Trophoblast cell (in vitro differentiated cells and primary cell): Measurements from ENCODE around the gene FGF18.
A peak's percentile ranks its signal among the peaks of the same experiment; 100 is the strongest.

Source experiments
- DNase-seq, 2 donors: peaks; one replicate each; pipeline ENCODE4 v3.0.0-alpha.2; 2016
- H2AFZ ChIP-seq: 2 replicates; pipeline ENCODE4 v1.6.1; 2013; ENCODE audit warnings: low read length, moderate library complexity, mild to moderate bottlenecking; ENCODE audit not compliant: insufficient read depth, poor library complexity
- H2AK5ac ChIP-seq: 2 replicates; pipeline ENCODE4 v1.6.1; 2013; ENCODE audit warnings: mild to moderate bottlenecking, low read length
- H2BK120ac ChIP-seq: 2 replicates; pipeline ENCODE4 v1.6.1; 2013; ENCODE audit warnings: low read length, mild to moderate bottlenecking, moderate library complexity; ENCODE audit not compliant: insufficient read depth, poor library complexity
- H2BK12ac ChIP-seq: 2 replicates; pipeline ENCODE4 v1.6.1; 2013; ENCODE audit warnings: mild to moderate bottlenecking, low read length, moderate library complexity
- H2BK5ac ChIP-seq: 2 replicates; pipeline ENCODE4 v1.6.1; 2013; ENCODE audit warnings: low read length, low read depth, moderate library complexity, mild to moderate bottlenecking; ENCODE audit not compliant: poor library complexity
- H3K14ac ChIP-seq: 2 replicates; pipeline ENCODE4 v1.6.1; 2013; ENCODE audit warnings: mild to moderate bottlenecking, low read length
- H3K18ac ChIP-seq: 2 replicates; pipeline ENCODE4 v1.6.1; 2013; ENCODE audit warnings: mild to moderate bottlenecking, low read length
- H3K23ac ChIP-seq: 2 replicates; pipeline ENCODE4 v1.6.1; 2013; ENCODE audit warnings: low read length
- H3K27ac ChIP-seq: 2 replicates; pipeline ENCODE4 v1.5.1; 2013; ENCODE audit warnings: low read depth, mild to moderate bottlenecking, inconsistent platforms, low read length, moderate library complexity
- H3K27me3 ChIP-seq: 2 replicates; pipeline ENCODE4 v1.6.1; 2013; ENCODE audit warnings: inconsistent platforms, mild to moderate bottlenecking, low read length, moderate library complexity; ENCODE audit not compliant: insufficient read depth
- H3K36me3 ChIP-seq, 2 experiments: 1 replicate in 1 of 2; 2 replicates in 1 of 2; pipeline ENCODE4 v1.6.1; 2013; ENCODE audit warnings: low read length in 2 of 2, mild to moderate bottlenecking in 2 of 2, moderate library complexity in 1 of 2; ENCODE audit not compliant: insufficient read depth in 2 of 2, control insufficient read depth in 1 of 2
- H3K4ac ChIP-seq: 2 replicates; pipeline ENCODE4 v1.6.1; 2013; ENCODE audit warnings: low read depth, mild to moderate bottlenecking, low read length, moderate library complexity
- H3K4me1 ChIP-seq, 2 experiments: 1 replicate in 1 of 2; 2 replicates in 1 of 2; pipeline ENCODE4 v1.6.1; 2013; ENCODE audit warnings: low read length in 2 of 2, mild to moderate bottlenecking in 2 of 2, moderate library complexity in 1 of 2; ENCODE audit not compliant: insufficient read depth in 2 of 2, control insufficient read depth in 1 of 2
- H3K4me2 ChIP-seq: 2 replicates; pipeline ENCODE4 v1.6.1; 2013; ENCODE audit warnings: inconsistent platforms, mild to moderate bottlenecking, low read length, moderate library complexity
- H3K4me3 ChIP-seq: 2 replicates; pipeline ENCODE4 v1.5.1; 2013; ENCODE audit warnings: mild to moderate bottlenecking, low read depth, low read length, inconsistent platforms
- H3K79me1 ChIP-seq: one replicate; pipeline ENCODE4 v1.6.1; 2013; ENCODE audit warnings: low read length
- H3K79me2 ChIP-seq: 2 replicates; pipeline ENCODE4 v1.6.1; 2013; ENCODE audit warnings: low read length, mild to moderate bottlenecking; ENCODE audit not compliant: control insufficient read depth, insufficient read depth, poor library complexity
- H3K9ac ChIP-seq: 2 replicates; pipeline ENCODE4 v1.6.1; 2013; ENCODE audit warnings: mild to moderate bottlenecking, low read length
- H3K9me3 ChIP-seq: 2 replicates; pipeline ENCODE4 v1.6.1; 2013; ENCODE audit warnings: low read depth, mild to moderate bottlenecking, control low read depth, inconsistent platforms, low read length; ENCODE audit not compliant: insufficient read depth
- H4K12ac ChIP-seq: 2 replicates; pipeline ENCODE4 v1.6.1; 2013; ENCODE audit warnings: low read depth, mild to moderate bottlenecking, low read length, moderate library complexity
- H4K8ac ChIP-seq: 2 replicates; pipeline ENCODE4 v1.6.1; 2013; ENCODE audit warnings: low read depth, mild to moderate bottlenecking, low read length, moderate library complexity
- H4K91ac ChIP-seq: one replicate; pipeline ENCODE4 v1.6.1; 2013; ENCODE audit warnings: low read depth, mild to moderate bottlenecking, low read length, moderate library complexity
- WGBS: extraction: QIAGEN DNeasy Blood & Tissue Kit; methylation state at CpG from one replicate; pipeline ENCODE4 v1.1.7; 2013; ENCODE audit warnings: missing lambda C conversion rate; ENCODE audit not compliant: insufficient read length, insufficient coverage; ENCODE audit errors: extremely low coverage; 5-methylcytosine and 5-hydroxymethylcytosine counted together

Gene FGF18

DNA sequence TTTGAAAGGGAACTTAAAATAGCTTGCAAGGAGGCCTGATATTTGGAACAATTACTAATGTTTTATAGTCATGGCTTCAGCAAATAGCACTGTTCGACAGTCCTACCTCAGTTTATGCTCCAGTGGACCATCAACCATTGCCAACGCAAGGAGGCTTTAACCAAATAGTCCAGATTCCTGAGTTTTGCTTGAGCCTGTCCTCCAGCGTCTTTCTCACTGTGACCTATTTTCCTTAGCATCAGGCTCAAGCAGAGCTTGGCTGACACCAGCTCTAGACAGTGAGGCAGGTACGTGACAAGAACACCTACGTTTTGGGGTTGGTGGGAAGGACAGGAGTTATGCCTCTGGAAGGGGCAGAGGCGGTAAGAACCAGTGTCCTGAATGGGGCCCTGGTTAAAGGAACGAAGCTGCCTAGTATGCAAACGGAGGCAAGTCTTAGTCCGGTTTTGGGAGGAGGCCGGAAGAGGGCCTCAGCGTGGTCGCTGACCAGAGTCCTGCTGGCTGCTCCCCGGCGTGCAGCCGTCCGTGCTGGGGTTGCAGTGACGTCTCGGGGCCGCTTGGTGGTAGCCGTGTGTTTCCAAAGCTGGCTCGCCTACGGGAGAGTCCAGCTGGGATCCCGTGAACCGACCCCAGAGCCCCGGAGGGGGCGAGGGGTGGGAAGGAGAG, 998 bp upstream of the FGF18 start:
- WGBS, result no CpG with 5 or more reads among the region's 26 CpGs

DNA sequence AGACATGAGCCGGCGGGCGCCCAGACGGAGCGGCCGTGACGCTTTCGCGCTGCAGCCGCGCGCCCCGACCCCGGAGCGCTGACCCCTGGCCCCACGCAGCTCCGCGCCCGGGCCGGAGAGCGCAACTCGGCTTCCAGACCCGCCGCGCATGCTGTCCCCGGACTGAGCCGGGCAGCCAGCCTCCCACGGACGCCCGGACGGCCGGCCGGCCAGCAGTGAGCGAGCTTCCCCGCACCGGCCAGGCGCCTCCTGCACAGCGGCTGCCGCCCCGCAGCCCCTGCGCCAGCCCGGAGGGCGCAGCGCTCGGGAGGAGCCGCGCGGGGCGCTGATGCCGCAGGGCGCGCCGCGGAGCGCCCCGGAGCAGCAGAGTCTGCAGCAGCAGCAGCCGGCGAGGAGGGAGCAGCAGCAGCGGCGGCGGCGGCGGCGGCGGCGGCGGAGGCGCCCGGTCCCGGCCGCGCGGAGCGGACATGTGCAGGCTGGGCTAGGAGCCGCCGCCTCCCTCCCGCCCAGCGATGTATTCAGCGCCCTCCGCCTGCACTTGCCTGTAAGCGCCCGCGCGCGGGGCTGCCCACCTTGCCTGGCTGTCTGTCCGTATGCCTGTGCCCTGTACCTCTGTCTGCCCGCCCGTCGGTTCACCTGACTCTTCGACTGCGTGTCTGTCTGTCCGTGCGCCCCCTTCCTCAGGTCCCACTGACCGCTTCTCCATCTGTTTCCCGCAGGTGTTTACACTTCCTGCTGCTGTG, 412 bp downstream of the FGF18 start:
- peak overlapping the region; percentile 61 for H3K4me3 ChIP-seq
- no peak overlapping the region for H3K18ac ChIP-seq
- no peak overlapping the region for H2BK120ac ChIP-seq
- no peaks in the 10 kb centered on the region for H3K79me1 ChIP-seq
- no peak overlapping the region for H2BK5ac ChIP-seq
- H2AK5ac ChIP-seq, result no peak overlapping the region
- H3K9ac ChIP-seq, result no peak overlapping the region
- DNase-seq, result no peak
- no peak overlapping the region for H4K91ac ChIP-seq
- H3K4me1 ChIP-seq, result peaks cover 8 to 11% of the 10 kb centered on the region in 2 experiments
- no peak overlapping the region for H3K14ac ChIP-seq
- no peak overlapping the region for H4K8ac ChIP-seq
- H3K27ac ChIP-seq, result no peak overlapping the region
- H2BK12ac ChIP-seq, result no peak overlapping the region
- no peak overlapping the region for H3K23ac ChIP-seq
- WGBS, result no CpG with 5 or more reads among the region's 95 CpGs
- peaks cover 33% of the 10 kb centered on the region for H3K27me3 ChIP-seq
- H3K36me3 ChIP-seq, result no peaks in the 10 kb centered on the region
- H3K9me3 ChIP-seq, result peaks cover 3% of the 10 kb centered on the region
- H2AFZ ChIP-seq, result peak overlapping the region; percentile 14
- H3K79me2 ChIP-seq, result no peaks in the 10 kb centered on the region
- peak overlapping the region; percentile 82 for H3K4me2 ChIP-seq
- no peak overlapping the region for H3K4ac ChIP-seq
- no peak overlapping the region for H4K12ac ChIP-seq

More for the DNA sequence above, 998 bp upstream of the FGF18 start:
- Histone ChIP-seq H2AK5ac (no peak overlapping the region), H3K4me1 (peaks cover 8 to 10% of the 10 kb centered on the region in 2 experiments), H2BK120ac (no peak overlapping the region), H3K18ac (no peak overlapping the region), H3K79me1 (no peaks in the 10 kb centered on the region), H3K4me2 (peak overlapping the region; percentile 82), H2AFZ (no peak overlapping the region), H3K4ac (no peak overlapping the region), H3K27ac (no peak overlapping the region), H3K9me3 (peaks cover 3% of the 10 kb centered on the region), H3K14ac (no peak overlapping the region), H4K91ac (no peak overlapping the region), H3K27me3 (peaks cover 33% of the 10 kb centered on the region), H4K8ac (no peak overlapping the region), H3K9ac (no peak overlapping the region), H2BK12ac (no peak overlapping the region), H3K23ac (no peak overlapping the region), H4K12ac (no peak overlapping the region), H3K79me2 (no peaks in the 10 kb centered on the region), H3K36me3 (peaks cover under 1 to 1% of the 10 kb centered on the region in 2 experiments), H3K4me3 (no peak overlapping the region), H2BK5ac (no peak overlapping the region)
- DNase-seq, result peak; percentile 79 to 86

DNA sequence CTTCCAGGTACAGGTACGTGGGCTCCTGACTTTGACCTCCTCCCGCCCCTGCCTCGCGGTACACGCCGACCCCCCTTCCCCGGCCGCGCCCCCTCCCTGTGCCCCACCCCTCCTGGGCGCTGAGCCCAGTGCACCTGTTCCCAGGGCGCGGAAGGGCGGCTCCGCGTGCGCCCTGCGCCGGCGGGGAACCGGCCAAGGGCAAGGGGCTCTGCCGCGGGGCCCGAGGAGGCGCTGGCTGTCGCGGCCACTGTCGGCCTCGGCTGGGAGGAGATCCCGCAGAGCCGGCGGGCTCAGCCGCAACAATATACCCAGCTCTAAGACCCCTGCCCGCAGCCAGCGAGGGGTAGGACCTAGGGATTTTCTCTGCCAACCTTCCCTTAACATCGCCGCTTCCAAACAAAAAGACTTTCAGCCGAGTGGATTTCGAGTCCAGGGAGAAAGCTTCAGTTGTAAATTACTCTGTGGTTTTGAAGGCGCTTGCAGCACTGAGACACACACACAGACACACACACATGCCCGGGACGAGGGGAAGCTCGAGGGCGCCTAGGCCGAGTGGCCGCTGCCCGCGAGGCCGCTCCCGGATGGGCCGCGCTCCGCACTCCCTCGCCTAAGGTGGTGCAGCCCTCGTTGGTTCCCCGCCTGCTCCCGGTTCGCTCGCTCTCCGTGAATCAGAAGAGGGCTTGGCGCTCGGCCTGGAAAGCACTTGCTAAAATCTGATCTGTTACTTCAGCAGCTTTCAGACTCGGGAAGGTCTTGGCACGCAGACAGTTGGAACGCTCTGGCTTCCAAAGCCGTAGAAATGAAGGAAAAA, 1.2 kb downstream of the FGF18 start:
- Histone ChIP-seq H3K18ac (no peak overlapping the region), H3K79me2 (no peaks in the 10 kb centered on the region), H3K79me1 (no peaks in the 10 kb centered on the region), H4K12ac (no peak overlapping the region), H3K4me1 (peaks cover 8 to 12% of the 10 kb centered on the region in 2 experiments), H3K14ac (no peak overlapping the region), H3K27me3 (peaks cover 33% of the 10 kb centered on the region), H2BK5ac (no peak overlapping the region), H2BK120ac (no peak overlapping the region), H3K27ac (no peak overlapping the region), H3K4ac (no peak overlapping the region), H2AK5ac (no peak overlapping the region), H4K8ac (no peak overlapping the region), H4K91ac (no peak overlapping the region), H3K36me3 (no peaks in the 10 kb centered on the region), H3K23ac (no peak overlapping the region), H3K9me3 (peaks cover 3% of the 10 kb centered on the region), H3K9ac (no peak overlapping the region), H3K4me2 (peak overlapping the region; percentile 82), H2AFZ (no peak overlapping the region), H2BK12ac (no peak overlapping the region), H3K4me3 (no peak overlapping the region)
- no peak for DNase-seq
- no CpG with 5 or more reads among the region's 65 CpGs for WGBS

DNA sequence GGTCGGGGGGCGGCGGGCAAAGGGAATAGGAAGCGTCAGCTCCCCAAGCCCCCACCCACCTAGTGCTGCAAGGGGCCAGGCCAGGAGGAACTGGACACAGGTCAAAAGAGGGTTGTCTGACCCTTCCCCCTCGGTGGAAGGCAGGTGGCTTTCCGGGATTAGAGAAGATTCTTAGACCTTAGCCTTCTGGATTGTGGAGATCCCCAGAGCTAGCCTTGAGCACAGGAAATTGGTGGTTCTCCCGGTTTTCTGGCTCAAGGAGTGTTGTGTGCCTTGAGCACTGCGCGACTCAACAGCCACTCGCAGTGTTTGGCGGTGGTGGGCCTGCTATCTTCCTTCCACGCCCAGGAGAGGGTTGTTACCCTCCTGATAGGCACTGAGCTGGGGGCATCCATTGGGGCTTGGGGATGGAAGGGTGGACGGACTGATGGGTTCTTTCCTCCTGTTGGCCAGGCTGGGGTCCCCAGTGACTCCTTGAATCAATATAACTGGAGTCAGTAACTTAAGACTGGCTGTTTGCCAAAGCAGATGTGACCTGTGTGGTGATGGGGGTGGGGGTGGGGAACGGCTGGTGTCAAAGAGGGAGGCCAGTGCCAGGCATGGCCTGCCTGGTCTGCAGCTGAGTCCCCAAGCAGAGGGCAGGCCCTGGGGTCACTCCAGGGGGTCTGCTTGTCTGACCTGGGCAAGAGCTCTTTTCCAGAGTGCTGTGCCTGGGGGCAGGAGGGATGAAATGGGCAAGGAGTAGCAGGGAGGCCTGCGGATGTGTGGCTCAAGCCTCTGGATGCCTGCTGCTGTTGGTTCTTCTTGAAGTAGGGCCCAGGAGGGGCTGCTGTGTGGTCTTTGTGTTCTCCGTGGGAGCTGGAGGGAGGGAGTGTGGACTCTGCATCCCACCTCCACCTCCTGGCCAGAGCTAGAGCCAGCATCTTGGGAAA, 2.1 kb downstream of the FGF18 start:
- no peak overlapping the region for H3K23ac ChIP-seq
- H4K8ac ChIP-seq, result no peak overlapping the region
- H3K27me3 ChIP-seq, result peaks cover 33% of the 10 kb centered on the region
- no peak overlapping the region for H2BK5ac ChIP-seq
- H2AK5ac ChIP-seq, result no peak overlapping the region
- H3K9ac ChIP-seq, result no peak overlapping the region
- DNase-seq, result no peak
- no peak overlapping the region for H3K27ac ChIP-seq
- WGBS, result no CpG with 5 or more reads among the region's 16 CpGs
- peaks cover 8 to 12% of the 10 kb centered on the region in 2 experiments for H3K4me1 ChIP-seq
- H4K91ac ChIP-seq, result no peak overlapping the region
- no peak overlapping the region for H2BK120ac ChIP-seq
- no peak overlapping the region for H3K4me2 ChIP-seq
- H3K79me2 ChIP-seq, result no peaks in the 10 kb centered on the region
- no peak overlapping the region for H2BK12ac ChIP-seq
- H3K9me3 ChIP-seq, result peaks cover 3% of the 10 kb centered on the region
- H3K4ac ChIP-seq, result no peak overlapping the region
- H3K14ac ChIP-seq, result no peak overlapping the region
- H3K79me1 ChIP-seq, result no peaks in the 10 kb centered on the region
- no peak overlapping the region for H2AFZ ChIP-seq
- no peak overlapping the region for H4K12ac ChIP-seq
- no peaks in the 10 kb centered on the region for H3K36me3 ChIP-seq
- H3K4me3 ChIP-seq, result no peak overlapping the region
- H3K18ac ChIP-seq, result no peak overlapping the region
